Thoracic aorta (tissue), 2 donors: ENCODE data around the gene TAX1BP1. TPM values are rescaled to one million over a fixed set of nuclear protein-coding genes. Genes with fewer than 3 reads are reported as not detected.

Source experiments
- ATAC-seq: fragments of 150-250 bp; one replicate; pipeline ENCODE4 v1.8.0; 2017; ENCODE audit warnings: low read depth; ENCODE audit not compliant: insufficient number of reproducible peaks, low FRiP score
- DNase-seq: peaks from one replicate; pipeline ENCODE4 v3.0.0-alpha.2; 2020; ENCODE audit warnings: low spot score
- H3K27ac ChIP-seq, 2 donors: fragments of 200-600 bp; sonication (generic); 1 replicate in 1 of 2; 2 replicates in 1 of 2; pipeline ENCODE4 v1.5.1; 2016; ENCODE audit warnings: mild to moderate bottlenecking in 2 of 2, moderate library complexity in 2 of 2
- H3K27me3 ChIP-seq: fragments of 200-600 bp; sonication (generic); replicated peaks from 2 replicates; pipeline ENCODE4 v1.6.0; 2016; ENCODE audit warnings: mild to moderate bottlenecking; ENCODE audit not compliant: insufficient read depth
- H3K36me3 ChIP-seq: fragments of 200-600 bp; sonication (generic); one replicate; pipeline ENCODE4 v1.5.1; 2016
- H3K4me1 ChIP-seq, 2 donors: fragments of 200-600 bp; sonication (generic); 1 replicate in 1 of 2; 2 replicates in 1 of 2; pipeline versions ENCODE4 v1.5.1 to v1.6.0; 2016; ENCODE audit warnings: low read depth in 2 of 2, mild to moderate bottlenecking in 1 of 2; ENCODE audit not compliant: control insufficient read depth in 1 of 2
- H3K4me3 ChIP-seq: fragments of 200-600 bp; sonication (generic); 2 replicates; pipeline ENCODE4 v1.5.1; 2016; ENCODE audit warnings: mild to moderate bottlenecking
- H3K9me3 ChIP-seq: fragments of 200-600 bp; sonication (generic); 2 replicates; pipeline ENCODE4 v1.5.1; 2016
- CTCF ChIP-seq: fragments of 200-600 bp; sonication (generic); IDR thresholded peaks from one replicate; pipeline ENCODE4 v1.5.1; 2019; ENCODE audit warnings: antibody characterized with exemption
- total RNA-seq, 2 donors: library from RNA; depleted of rRNA; stranded (reverse); fragments of >200 nt; gene quantifications; one replicate each; pipeline versions ENCODE4 v1.1.0 to v1.2.3, GENCODE V29; 2016

Gene TAX1BP1
- total RNA-seq, 2 donors from 2014 or later: 91.4 to 120 TPM

GRCh38 chr7:27868131-27868550 is 128.2 kb downstream of the TAX1BP1 start:
- DNase-seq (no peak), ATAC-seq (no peak)
- Histone ChIP-seq H3K9me3 (no peaks in the 10 kb centered on the region), H3K4me1 (peaks cover 0 to 9% of the 10 kb centered on the region in 2 donors), H3K4me3 (no peak overlapping the region), H3K36me3 (no peaks in the 10 kb centered on the region), H3K27me3 (no peaks in the 10 kb centered on the region), H3K27ac (no peak overlapping the region)
- no peak for TF ChIP-seq CTCF

GRCh38 chr7:27869056-27869455 is 129.1 kb downstream of the TAX1BP1 start:
- ATAC-seq: no peak
- H3K27ac ChIP-seq: no peak overlapping the region

GRCh38 chr7:27870595-27870994 is 130.6 kb downstream of the TAX1BP1 start:
- Histone ChIP-seq H3K4me3 (no peak overlapping the region), H3K27me3 (no peaks in the 10 kb centered on the region), H3K4me1 (peaks cover 12 to 25% of the 10 kb centered on the region in 2 donors), H3K36me3 (no peaks in the 10 kb centered on the region), H3K9me3 (no peaks in the 10 kb centered on the region), H3K27ac (no peak overlapping the region)
- DNase-seq: no peak
- ATAC-seq: no peak
- TF ChIP-seq CTCF: no peak

More at GRCh38 chr7:27869056-27869455, 129.1 kb downstream of the TAX1BP1 start:
- TF ChIP-seq CTCF: no peak
- Histone ChIP-seq H3K36me3 (no peaks in the 10 kb centered on the region), H3K4me3 (no peak overlapping the region), H3K27me3 (no peaks in the 10 kb centered on the region), H3K4me1 (peaks cover 6 to 13% of the 10 kb centered on the region in 2 donors), H3K9me3 (no peaks in the 10 kb centered on the region)
- DNase-seq: no peak

GRCh38 chr7:27871086-27871485 is 131.1 kb downstream of the TAX1BP1 start:
- no peaks in the 10 kb centered on the region for H3K9me3 ChIP-seq
- no peaks in the 10 kb centered on the region for H3K27me3 ChIP-seq
- H3K36me3 ChIP-seq: no peaks in the 10 kb centered on the region
- DNase-seq (no peak), ATAC-seq (no peak)
- peaks cover 12 to 25% of the 10 kb centered on the region in 2 donors for H3K4me1 ChIP-seq
- no peak overlapping the region for H3K4me3 ChIP-seq
- TF ChIP-seq CTCF: no peak
- H3K27ac ChIP-seq: no peak overlapping the region

- Histone ChIP-seq H3K36me3 (no peaks in the 10 kb centered on the region), H3K4me1 (peaks cover 12 to 25% of the 10 kb centered on the region in 2 donors), H3K27ac (no peak overlapping the region), H3K9me3 (no peaks in the 10 kb centered on the region), H3K4me3 (no peak overlapping the region), H3K27me3 (no peaks in the 10 kb centered on the region)
- DNase-seq (no peak), ATAC-seq (no peak)
- TF ChIP-seq CTCF: no peak
Observed at GRCh38 chr7:27871866-27872265, 131.9 kb downstream of the TAX1BP1 start.
